Vagina (tissue), 2 donors: ENCODE results near the gene CDH4. TPM values are rescaled to one million over a fixed set of nuclear protein-coding genes. Genes with fewer than 3 reads are reported as not detected.

Experiments
- DNase-seq, 2 donors: peaks; one replicate each; pipeline ENCODE4 v3.0.0-alpha.2; 2017; ENCODE audit errors: extremely low spot score in 2 of 2
- H3K27ac ChIP-seq: fragments of 200-600 bp; sonication (generic); one replicate; pipeline ENCODE4 v1.5.1; 2019
- H3K27me3 ChIP-seq: fragments of 200-600 bp; sonication (generic); one replicate; pipeline ENCODE4 v1.5.1; 2019
- H3K36me3 ChIP-seq, 2 donors: fragments of 200-600 bp; sonication (generic); one replicate each; pipeline ENCODE4 v1.5.1; 2017 to 2019
- H3K4me1 ChIP-seq: fragments of 200-600 bp; sonication (generic); one replicate; pipeline ENCODE4 v1.5.1; 2019
- H3K4me3 ChIP-seq, 2 donors: fragments of 200-600 bp; sonication (generic); 1 replicate in 1 of 2; 2 replicates in 1 of 2; pipeline ENCODE4 v1.5.1; 2016 to 2019
- H3K9me3 ChIP-seq: fragments of 200-600 bp; sonication (generic); one replicate; pipeline ENCODE4 v1.5.1; 2019
- POLR2A ChIP-seq, 2 donors: fragments of 450-650 bp; IDR thresholded peaks; one replicate each; pipeline ENCODE4 v1.6.1; 2017; ENCODE audit warnings: antibody characterized with exemption in 2 of 2, mild to moderate bottlenecking in 2 of 2, moderate library complexity in 2 of 2
- POLR2AphosphoS5 ChIP-seq, 2 donors: sonication (generic); formaldehyde crosslinking; IDR thresholded peaks; one replicate each; pipeline ENCODE4 v1.9.0; 2017; ENCODE audit warnings: antibody characterized with exemption in 2 of 2, mild to moderate bottlenecking in 2 of 2, low read depth in 1 of 2; ENCODE audit not compliant: insufficient read depth in 1 of 2
- intact Hi-C: fragments of 100-400 bp; cut with DNase I; formaldehyde crosslinking; loops from one replicate; pipeline ENCODE4 v1.15.1; 2023
- total RNA-seq: library from RNA; depleted of rRNA; stranded (reverse); fragments of >200 nt; gene quantifications from one replicate; pipeline ENCODE4 v1.2.3, GENCODE V29; 2016
- TF ChIP-seq, protein P1 (sequence below), 3 experiments: fragments of 450-650 bp in 2 of 3; fragments of 200-600 bp in 1 of 3; sonication (generic) in 1 of 3; IDR thresholded peaks; one replicate each; pipeline ENCODE4 v1.5.1; 2017 to 2019; ENCODE audit warnings: antibody characterized with exemption in 3 of 3, mild to moderate bottlenecking in 2 of 3, moderate library complexity in 2 of 3

Gene CDH4
- total RNA-seq, 1 donor from 2014 or later = 0.25 TPM

GRCh38 chr20:61579908-61580307 lies 327.8 kb downstream of the CDH4 start:
- intact Hi-C loops = no loop called here
- no peak for DNase-seq
- Histone ChIP-seq H3K36me3 (no peaks in the 10 kb centered on the region), H3K4me3 (no peak overlapping the region), H3K27me3 (no peaks in the 10 kb centered on the region), H3K4me1 (no peaks in the 10 kb centered on the region), H3K9me3 (no peaks in the 10 kb centered on the region), H3K27ac (no peak overlapping the region)
- TF ChIP-seq, protein P1, sequence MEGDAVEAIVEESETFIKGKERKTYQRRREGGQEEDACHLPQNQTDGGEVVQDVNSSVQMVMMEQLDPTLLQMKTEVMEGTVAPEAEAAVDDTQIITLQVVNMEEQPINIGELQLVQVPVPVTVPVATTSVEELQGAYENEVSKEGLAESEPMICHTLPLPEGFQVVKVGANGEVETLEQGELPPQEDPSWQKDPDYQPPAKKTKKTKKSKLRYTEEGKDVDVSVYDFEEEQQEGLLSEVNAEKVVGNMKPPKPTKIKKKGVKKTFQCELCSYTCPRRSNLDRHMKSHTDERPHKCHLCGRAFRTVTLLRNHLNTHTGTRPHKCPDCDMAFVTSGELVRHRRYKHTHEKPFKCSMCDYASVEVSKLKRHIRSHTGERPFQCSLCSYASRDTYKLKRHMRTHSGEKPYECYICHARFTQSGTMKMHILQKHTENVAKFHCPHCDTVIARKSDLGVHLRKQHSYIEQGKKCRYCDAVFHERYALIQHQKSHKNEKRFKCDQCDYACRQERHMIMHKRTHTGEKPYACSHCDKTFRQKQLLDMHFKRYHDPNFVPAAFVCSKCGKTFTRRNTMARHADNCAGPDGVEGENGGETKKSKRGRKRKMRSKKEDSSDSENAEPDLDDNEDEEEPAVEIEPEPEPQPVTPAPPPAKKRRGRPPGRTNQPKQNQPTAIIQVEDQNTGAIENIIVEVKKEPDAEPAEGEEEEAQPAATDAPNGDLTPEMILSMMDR (IDR thresholded peaks at IDR 0.05) = no peak
- TF ChIP-seq POLR2AphosphoS5 (IDR thresholded peaks at IDR 0.05; ENCODE audit: insufficient read depth in 1 of 2, low read depth in 1 of 2) = no peak
- TF ChIP-seq POLR2A (IDR thresholded peaks at IDR 0.05) = no peak

DNA sequence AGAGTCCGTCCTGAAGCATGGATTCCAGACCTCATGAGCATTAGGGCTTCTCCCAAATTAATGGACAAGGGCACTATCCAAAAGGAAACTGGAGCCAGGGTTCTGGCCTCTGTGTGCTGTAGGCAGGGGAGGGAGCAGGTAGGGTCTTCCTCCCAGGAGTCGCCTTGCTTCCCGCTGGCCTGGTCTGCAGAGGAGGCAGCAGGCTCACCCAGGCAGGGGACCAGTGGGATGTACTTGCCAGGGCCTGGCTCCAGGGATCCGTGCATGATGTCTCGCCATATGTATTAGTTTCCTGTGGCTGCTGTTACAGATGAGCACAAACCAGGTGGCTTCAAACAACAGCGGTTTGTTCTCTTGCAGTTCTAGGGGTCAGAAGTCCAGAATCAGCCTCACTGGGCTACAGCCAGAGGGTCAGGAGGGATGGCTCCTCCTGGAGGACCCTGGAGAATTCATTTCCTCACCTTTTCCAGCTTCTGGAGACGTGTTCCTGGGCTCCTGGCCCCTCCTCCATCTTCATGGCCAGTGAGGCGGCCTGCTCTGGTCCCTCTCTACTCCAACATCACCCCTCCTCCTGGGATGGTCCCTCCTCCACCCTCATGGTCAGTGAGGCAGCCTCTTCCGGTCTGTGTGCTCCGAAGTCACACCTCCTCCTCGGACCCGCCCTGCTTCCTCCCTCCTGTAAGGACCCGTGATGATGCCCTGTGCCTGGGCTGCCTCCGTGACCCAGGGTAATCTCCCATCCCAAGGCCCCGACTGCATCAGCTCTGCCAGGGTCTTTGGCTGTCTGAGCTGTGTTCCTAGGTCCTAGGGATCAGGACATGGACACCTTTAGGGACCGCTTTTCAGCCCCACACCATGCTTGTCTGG lies 329.1 kb downstream of the CDH4 start:
- H3K27me3 ChIP-seq = no peaks in the 10 kb centered on the region
- DNase-seq = no peak

GRCh38 chr20:61581825-61582188 lies 329.7 kb downstream of the CDH4 start:
- Histone ChIP-seq H3K36me3 (no peaks in the 10 kb centered on the region), H3K27me3 (no peaks in the 10 kb centered on the region), H3K9me3 (no peaks in the 10 kb centered on the region), H3K27ac (no peak overlapping the region), H3K4me3 (no peak overlapping the region), H3K4me1 (no peaks in the 10 kb centered on the region)
- no peak for TF ChIP-seq POLR2AphosphoS5 (IDR thresholded peaks at IDR 0.05; ENCODE audit: insufficient read depth in 1 of 2, low read depth in 1 of 2)
- TF ChIP-seq, protein P1 (IDR thresholded peaks at IDR 0.05) = no peak
- no peak for TF ChIP-seq POLR2A (IDR thresholded peaks at IDR 0.05)
- intact Hi-C loops = no loop called here
- DNase-seq = no peak

More for the DNA sequence above, 329.1 kb downstream of the CDH4 start:
- H3K4me3 ChIP-seq = no peak overlapping the region
- no peak overlapping the region for H3K27ac ChIP-seq
- H3K4me1 ChIP-seq = no peaks in the 10 kb centered on the region
- H3K36me3 ChIP-seq = no peaks in the 10 kb centered on the region
- no peaks in the 10 kb centered on the region for H3K9me3 ChIP-seq
- intact Hi-C loops = no loop called here
- no peak for TF ChIP-seq POLR2A (IDR thresholded peaks at IDR 0.05)
- TF ChIP-seq, protein P1 (IDR thresholded peaks at IDR 0.05) = no peak
- no peak for TF ChIP-seq POLR2AphosphoS5 (IDR thresholded peaks at IDR 0.05; ENCODE audit: insufficient read depth in 1 of 2, low read depth in 1 of 2)

DNA sequence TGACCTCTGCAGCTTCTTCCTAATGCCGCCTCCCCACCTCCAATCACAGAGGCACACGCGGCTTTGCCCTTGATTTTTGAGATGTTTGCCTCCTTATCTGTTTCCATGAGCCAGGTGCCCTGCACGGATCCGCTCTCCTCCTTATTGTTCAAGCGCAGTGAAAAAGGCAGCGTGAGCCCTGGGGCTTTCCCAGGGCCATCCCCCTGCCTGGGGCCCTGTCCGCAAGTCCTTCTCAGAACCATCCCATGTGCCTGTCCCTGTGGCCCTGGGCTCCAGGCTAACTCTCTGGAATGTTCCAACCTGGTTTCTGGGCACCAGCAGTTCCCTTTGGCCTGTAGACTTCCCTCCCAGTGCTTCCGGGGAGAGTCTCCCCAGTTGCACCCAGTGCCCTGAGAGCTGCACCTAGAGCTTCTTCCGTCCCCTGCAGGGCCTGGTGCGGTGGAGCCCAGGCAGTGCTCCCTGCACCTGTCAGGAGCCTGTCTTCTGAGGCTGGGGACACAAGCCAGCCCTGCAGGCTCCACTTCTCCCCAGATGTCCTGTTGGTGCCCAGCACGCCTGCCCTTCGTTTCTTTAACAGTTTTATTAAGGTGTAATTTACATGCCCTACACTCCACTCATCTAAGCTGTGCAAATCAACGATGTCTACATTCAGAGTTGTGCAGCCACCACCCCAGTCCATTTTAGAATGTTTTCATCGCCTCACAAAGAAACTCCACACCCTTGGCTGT lies 330.3 kb downstream of the CDH4 start:
- TF ChIP-seq, protein P1 (IDR thresholded peaks at IDR 0.05) = no peak
- TF ChIP-seq POLR2A (IDR thresholded peaks at IDR 0.05) = no peak
- TF ChIP-seq POLR2AphosphoS5 (IDR thresholded peaks at IDR 0.05; ENCODE audit: insufficient read depth in 1 of 2, low read depth in 1 of 2) = no peak

More for the DNA sequence above, 330.3 kb downstream of the CDH4 start:
- intact Hi-C loops = no loop called here
- Histone ChIP-seq H3K4me1 (no peaks in the 10 kb centered on the region), H3K9me3 (no peaks in the 10 kb centered on the region), H3K27me3 (no peaks in the 10 kb centered on the region), H3K36me3 (no peaks in the 10 kb centered on the region), H3K4me3 (no peak overlapping the region), H3K27ac (no peak overlapping the region)
- DNase-seq = no peak
